NT2/D1 (cell line): ENCODE data around the gene APOLD1.

ENCODE experiments used
- SUZ12 ChIP-seq: IDR thresholded peaks from 2 replicates; pipeline ENCODE4 v1.6.1; 2011; ENCODE audit not compliant: insufficient read length, insufficient read depth; ENCODE audit errors: extremely low read depth
- ZNF274 ChIP-seq: IDR thresholded peaks from 2 replicates; pipeline ENCODE4 v1.6.1; 2011; ENCODE audit warnings: mild to moderate bottlenecking, low read depth, low read length

DNA sequence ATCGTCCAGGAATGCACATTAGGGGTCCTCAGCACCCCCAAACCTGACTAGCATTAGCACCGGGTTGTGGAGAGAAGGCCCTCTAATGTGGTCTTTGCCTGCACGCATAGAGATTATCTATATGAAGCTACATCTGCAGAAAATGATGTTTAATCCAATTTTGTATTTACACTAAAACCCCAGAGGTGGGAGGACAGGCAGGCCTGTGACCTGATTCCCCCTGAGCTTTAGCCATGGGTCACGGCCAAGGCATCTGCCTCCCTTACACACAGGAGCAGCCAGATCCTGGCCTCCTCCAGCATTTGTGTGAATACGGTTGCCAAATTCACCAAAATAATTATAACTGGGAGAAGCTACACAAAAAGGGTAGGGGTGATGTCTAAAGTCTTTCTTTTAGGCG, 7.0 kb downstream of the APOLD1 start:
- TF ChIP-seq ZNF274, result no peak
- no peak for TF ChIP-seq SUZ12
